GM23248 (cell line): Measurements from ENCODE around the gene UCP2. TPM values are rescaled to one million over a fixed set of nuclear protein-coding genes. Genes with fewer than 3 reads are reported as not detected.

Experiments
- DNase-seq: peaks from one replicate; pipeline ENCODE4 v3.0.0-alpha.2; 2015
- H2AFZ ChIP-seq: fragments of 200-600 bp; sonication (generic); 2 replicates; pipeline ENCODE4 v1.6.1; 2016; ENCODE audit warnings: antibody characterized with exemption
- H3F3A ChIP-seq: fragments of 200-600 bp; sonication (generic); 2 replicates; pipeline ENCODE4 v1.6.1; 2016; ENCODE audit warnings: mild to moderate bottlenecking, antibody characterized with exemption, mixed run types; ENCODE audit not compliant: insufficient read depth
- H3K27ac ChIP-seq: fragments of 200-600 bp; sonication (generic); 2 replicates; pipeline ENCODE4 v1.5.1; 2016; ENCODE audit warnings: mild to moderate bottlenecking
- H3K27me3 ChIP-seq: fragments of 200-600 bp; sonication (generic); replicated peaks from 2 replicates; pipeline ENCODE4 v1.6.1; 2016; ENCODE audit warnings: mild to moderate bottlenecking; ENCODE audit not compliant: insufficient read depth
- H3K36me3 ChIP-seq: fragments of 200-600 bp; sonication (generic); 2 replicates; pipeline ENCODE4 v1.6.1; 2016; ENCODE audit warnings: low read depth, mild to moderate bottlenecking
- H3K4me1 ChIP-seq: fragments of 200-600 bp; sonication (generic); 2 replicates; pipeline ENCODE4 v1.6.1; 2016; ENCODE audit warnings: mild to moderate bottlenecking; ENCODE audit not compliant: insufficient read depth
- H3K4me2 ChIP-seq: fragments of 200-600 bp; sonication (generic); one replicate; pipeline ENCODE4 v1.6.1; 2016; ENCODE audit warnings: mild to moderate bottlenecking; ENCODE audit not compliant: unreplicated experiment
- H3K4me3 ChIP-seq: fragments of 200-600 bp; sonication (generic); 2 replicates; pipeline ENCODE4 v1.5.1; 2016; ENCODE audit warnings: mild to moderate bottlenecking
- H3K79me2 ChIP-seq: fragments of 200-600 bp; sonication (generic); 2 replicates; pipeline ENCODE4 v1.6.1; 2016; ENCODE audit warnings: mild to moderate bottlenecking; ENCODE audit not compliant: insufficient read depth
- H3K9ac ChIP-seq: fragments of 200-600 bp; sonication (generic); 2 replicates; pipeline ENCODE4 v1.6.1; 2016; ENCODE audit warnings: mild to moderate bottlenecking
- H3K9me2 ChIP-seq: fragments of 200-600 bp; sonication (generic); 2 replicates; pipeline ENCODE4 v1.6.1; 2016; ENCODE audit warnings: mixed run types, mild to moderate bottlenecking, moderate library complexity; ENCODE audit not compliant: insufficient read depth
- H3K9me3 ChIP-seq: fragments of 200-600 bp; sonication (generic); one replicate; pipeline ENCODE4 v1.6.1; 2017; ENCODE audit warnings: low read depth
- H4K20me1 ChIP-seq: fragments of 200-600 bp; sonication (generic); 2 replicates; pipeline ENCODE4 v1.6.0; 2016; ENCODE audit not compliant: insufficient read depth
- EZH2 ChIP-seq: fragments of 200-600 bp; sonication (generic); IDR thresholded peaks from 2 replicates; pipeline ENCODE4 v1.6.1; 2018; ENCODE audit warnings: antibody characterized with exemption, mild to moderate bottlenecking; ENCODE audit not compliant: insufficient read depth, poor library complexity, severe bottlenecking
- EZH2phosphoT487 ChIP-seq: fragments of 200-600 bp; sonication (generic); IDR thresholded peaks from 2 replicates; pipeline ENCODE4 v1.6.1; 2018; ENCODE audit warnings: antibody characterized with exemption, moderate library complexity, mild to moderate bottlenecking, low read depth; ENCODE audit not compliant: insufficient read depth
- WGBS, 2 experiments: methylation state at CpG; one replicate each; pipeline ENCODE4 v1.1.6; 2015 to 2017; ENCODE audit warnings: low lambda C conversion rate in 2 of 2, low coverage in 1 of 2; ENCODE audit errors: missing lambda C conversion rate in 2 of 2; 5-methylcytosine and 5-hydroxymethylcytosine counted together
- in situ Hi-C: fragments of 300-500 bp; cut with MboI; formaldehyde crosslinking; loops from 2 replicates; pipeline ENCODE4 v1.15.0; 2020
- polyA plus RNA-seq: library from polyadenylated mRNA; unstranded; fragments of >200 nt; fragmentation: Nextera tagmentation; extraction: Ambion mirVana; gene quantifications from 2 replicates; pipeline ENCODE4 v1.2.1, GENCODE V29; 2016
- total RNA-seq: library from RNA; depleted of rRNA; stranded (reverse); fragments of >200 nt; shearing (Covaris generic); gene quantifications from 2 replicates; pipeline ENCODE4 v1.2.3, GENCODE V29; 2014; rRNA removed

Gene UCP2, protein sequence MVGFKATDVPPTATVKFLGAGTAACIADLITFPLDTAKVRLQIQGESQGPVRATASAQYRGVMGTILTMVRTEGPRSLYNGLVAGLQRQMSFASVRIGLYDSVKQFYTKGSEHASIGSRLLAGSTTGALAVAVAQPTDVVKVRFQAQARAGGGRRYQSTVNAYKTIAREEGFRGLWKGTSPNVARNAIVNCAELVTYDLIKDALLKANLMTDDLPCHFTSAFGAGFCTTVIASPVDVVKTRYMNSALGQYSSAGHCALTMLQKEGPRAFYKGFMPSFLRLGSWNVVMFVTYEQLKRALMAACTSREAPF
- total RNA-seq (2.4 TPM in 1 of 2 replicates, not detected in the other), polyA plus RNA-seq (2.0 and 2.8 TPM in 2 replicates)

DNA sequence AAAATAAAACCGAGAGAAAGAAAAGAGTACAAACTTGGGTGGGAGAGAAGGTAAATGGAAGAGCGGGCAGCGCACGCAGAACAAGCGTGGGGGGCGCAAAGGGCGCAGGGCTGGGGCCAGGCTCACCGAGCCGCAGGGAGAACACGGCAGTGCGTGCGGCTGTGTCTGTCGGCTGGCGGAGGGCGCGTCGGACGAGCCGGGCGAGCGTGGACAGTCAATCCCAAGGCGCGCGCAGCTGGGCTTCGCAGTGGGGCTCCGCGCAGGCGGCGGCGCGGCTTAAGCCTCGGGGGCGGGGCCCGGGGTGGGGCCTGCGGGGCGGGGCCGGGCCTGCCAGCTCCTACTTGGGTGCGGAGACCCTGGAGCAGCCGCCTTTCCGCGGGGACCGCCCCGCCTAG lies at the start of gene UCP2:
Gene UCP2, minus strand, starts transcription at position 249 of the 395 bp plus-strand sequence. CDS start 4,465 bp downstream, outside the sequence.
- Histone ChIP-seq H3K36me3 (no peaks in the 10 kb centered on the region), H3K79me2 (no peaks in the 10 kb centered on the region), H3K4me2 (peak within 1 kb of the TSS; percentile 89), H3K27me3 (no peaks in the 10 kb centered on the region), H3K4me3 (peak within 1 kb of the TSS; percentile 76), H3K4me1 (no peaks in the 10 kb centered on the region), H4K20me1 (no peaks in the 10 kb centered on the region), H3F3A (peaks cover 9% of the 10 kb centered on the region; the same call in 1 of the 2 replicates), H3K9me3 (no peaks in the 10 kb centered on the region), H3K27ac (peak within 1 kb of the TSS; percentile 46), H2AFZ (peak within 1 kb of the TSS; percentile 99), H3K9ac (peak within 1 kb of the TSS; percentile 76), H3K9me2 (no peaks in the 10 kb centered on the region)
- in situ Hi-C loops = no loop called here
- DNase-seq = peak; percentile 91
- TF ChIP-seq EZH2 (no peak), EZH2phosphoT487 (no peak)
- WGBS, 2 experiments = 2 to 7% methylated on average over 21 to 26 of the region's 43 CpGs

DNA sequence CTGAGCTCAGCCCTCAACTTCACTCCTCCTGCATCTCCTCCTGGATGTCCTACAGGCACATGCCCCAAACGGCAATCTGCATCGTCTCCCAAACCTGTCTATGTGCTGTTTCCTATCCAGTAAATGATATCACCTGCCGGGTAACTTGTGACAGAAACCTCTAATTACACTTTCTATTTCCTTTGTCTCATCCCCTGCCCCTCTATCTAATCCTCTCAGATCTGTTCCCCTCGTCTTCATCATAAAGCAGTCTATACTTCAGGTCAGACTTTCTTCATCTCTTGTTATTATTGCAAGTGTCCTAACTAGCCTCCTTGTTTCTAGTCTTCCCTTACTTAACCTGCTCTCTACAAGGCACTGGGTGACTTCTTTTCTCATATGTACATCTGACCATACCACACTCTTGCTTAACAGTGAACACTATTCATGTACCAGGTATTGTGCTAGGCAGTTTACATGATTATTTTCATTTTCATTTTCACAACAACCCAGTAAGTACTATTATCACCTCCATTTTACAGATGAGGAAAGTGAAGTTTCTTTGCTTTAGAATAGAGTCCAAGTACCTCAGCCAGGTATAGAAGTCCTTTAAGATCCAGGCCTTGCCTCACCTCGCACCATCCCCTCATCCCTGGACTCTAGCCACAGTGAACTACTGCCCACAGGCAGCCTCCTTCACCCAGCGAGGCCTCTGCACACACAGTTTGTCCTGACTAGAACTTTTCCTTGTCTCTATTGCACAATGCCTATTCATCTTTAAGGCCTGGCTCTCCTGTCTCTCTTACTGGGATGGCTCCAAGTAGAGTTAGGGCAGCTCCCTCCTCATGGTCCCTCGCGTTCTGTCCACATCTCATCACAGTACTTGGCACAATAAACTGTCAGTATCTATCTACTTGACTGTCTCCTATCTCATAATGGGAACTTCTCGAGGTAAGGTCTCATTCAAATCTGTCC lies 48.4 kb upstream of the UCP2 start:
- Histone ChIP-seq H3K9me2 (no peaks in the 10 kb centered on the region), H3K27me3 (no peaks in the 10 kb centered on the region), H4K20me1 (no peaks in the 10 kb centered on the region), H3K4me3 (no peak overlapping the region), H3K79me2 (no peaks in the 10 kb centered on the region), H3F3A (peaks cover 15% of the 10 kb centered on the region), H3K27ac (no peak overlapping the region), H3K4me1 (peaks cover 15% of the 10 kb centered on the region), H3K9me3 (no peaks in the 10 kb centered on the region), H3K9ac (no peak overlapping the region), H3K4me2 (no peak overlapping the region), H2AFZ (no peak overlapping the region), H3K36me3 (0 out of 2 replicates have a peak, but pooled peaks cover 4% of the 10 kb centered on the region)
- in situ Hi-C loops = no loop called here
- no peak for DNase-seq
- no peak for TF ChIP-seq EZH2
- WGBS, 2 experiments = 78 to 80% methylated on average over 9 of the region's 9 CpGs

DNA sequence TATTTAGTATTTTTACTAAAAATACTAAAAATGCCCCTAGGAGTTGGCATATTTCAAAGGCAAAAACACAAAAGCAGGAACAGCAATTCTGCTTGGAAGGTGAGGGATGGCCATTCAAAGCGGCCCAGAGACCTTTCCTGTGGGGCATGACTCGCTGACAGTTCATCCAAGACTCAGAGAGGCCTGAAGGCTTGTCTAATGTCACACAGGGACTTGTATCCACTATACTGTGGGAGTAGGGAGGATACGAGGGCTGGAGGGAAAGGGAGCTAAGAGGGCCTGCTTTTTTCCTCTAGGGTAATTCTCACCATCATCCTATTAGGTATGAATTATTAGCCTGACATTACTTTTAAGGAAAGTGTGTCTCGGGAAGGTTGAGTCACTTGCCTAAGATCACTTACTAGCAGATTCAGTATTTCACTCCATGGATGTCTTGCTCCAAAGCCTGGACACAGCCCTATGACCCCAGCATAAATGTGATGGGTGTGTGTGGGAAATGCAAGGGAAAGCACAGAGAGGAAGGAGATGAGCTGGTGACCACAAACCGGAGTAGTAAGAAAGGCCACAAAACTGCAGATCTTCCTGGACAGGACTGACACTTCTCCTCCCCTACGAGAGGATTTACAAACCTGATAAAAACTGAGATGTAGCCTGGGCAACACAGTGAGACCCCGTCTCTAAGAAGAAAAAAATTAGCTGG lies 43.0 kb upstream of the UCP2 start:
- TF ChIP-seq EZH2phosphoT487 = no peak
- no peak for TF ChIP-seq EZH2
- peak; percentile 75 for DNase-seq
- Histone ChIP-seq H3K9me2 (no peaks in the 10 kb centered on the region), H3K4me2 (peak overlapping the region; percentile 38), H3K4me3 (no peak overlapping the region), H2AFZ (no peak overlapping the region), H4K20me1 (no peaks in the 10 kb centered on the region), H3K9me3 (no peaks in the 10 kb centered on the region), H3K27me3 (no peaks in the 10 kb centered on the region), H3K36me3 (no peaks in the 10 kb centered on the region), H3K9ac (peak overlapping the region; percentile 44), H3K4me1 (peaks cover 36% of the 10 kb centered on the region), H3F3A (peaks cover 40% of the 10 kb centered on the region), H3K27ac (peak overlapping the region; percentile 87), H3K79me2 (no peaks in the 10 kb centered on the region)
- in situ Hi-C loops = no loop called here
- 48 to 51% methylated on average over 7 of the region's 7 CpGs for WGBS, 2 experiments
